ENCODE results near the gene TSPYL2.

Gene TSPYL2

GRCh38 chrX:53078943-53079342, 3.2 kb upstream of the TSPYL2 start:
- no peak for DNase-seq (ENCODE audit: low read depth in 2 of 2)

GRCh38 chrX:53080628-53081580, 1.3 kb upstream of the TSPYL2 start:
- peak; percentile 33 to 37 for DNase-seq (ENCODE audit: low read depth in 2 of 2)
- peak overlapping the region in 1 of 2 donors; percentile 30 for H3K4me3 ChIP-seq (replicated peaks in 1 of 2; ENCODE audit: low read depth in 2 of 2, low read length in 2 of 2)
- no peak for TF ChIP-seq CTCF (IDR thresholded peaks at IDR 0.05; ENCODE audit: low read depth, low read length)

More at GRCh38 chrX:53078943-53079342, 3.2 kb upstream of the TSPYL2 start:
- no peak overlapping the region for H3K4me3 ChIP-seq (replicated peaks in 1 of 2; ENCODE audit: low read depth in 2 of 2, low read length in 2 of 2)
- no peak for TF ChIP-seq CTCF (IDR thresholded peaks at IDR 0.05; ENCODE audit: low read depth, low read length)

GRCh38 chrX:53082773-53083616, 828 bp downstream of the TSPYL2 start:
- H3K4me3 ChIP-seq (replicated peaks in 1 of 2; ENCODE audit: low read depth in 2 of 2, low read length in 2 of 2) = peak overlapping the region; percentile 70 to 72
- DNase-seq (ENCODE audit: low read depth in 2 of 2) = no peak
- no peak for TF ChIP-seq CTCF (IDR thresholded peaks at IDR 0.05; ENCODE audit: low read depth, low read length)

GRCh38 chrX:53084043-53084570, 1.9 kb downstream of the TSPYL2 start:
- DNase-seq (ENCODE audit: low read depth in 2 of 2) = no peak
- H3K4me3 ChIP-seq (replicated peaks in 1 of 2; ENCODE audit: low read depth in 2 of 2, low read length in 2 of 2) = no peak overlapping the region
- TF ChIP-seq CTCF (IDR thresholded peaks at IDR 0.05; ENCODE audit: low read depth, low read length) = no peak

GRCh38 chrX:53084863-53085262, 2.7 kb downstream of the TSPYL2 start:
- no peak for DNase-seq (ENCODE audit: low read depth in 2 of 2)
- no peak overlapping the region for H3K4me3 ChIP-seq (replicated peaks in 1 of 2; ENCODE audit: low read depth in 2 of 2, low read length in 2 of 2)
- TF ChIP-seq CTCF (IDR thresholded peaks at IDR 0.05; ENCODE audit: low read depth, low read length) = no peak

GRCh38 chrX:53085661-53086229, 3.6 kb downstream of the TSPYL2 start:
- no peak for TF ChIP-seq CTCF (IDR thresholded peaks at IDR 0.05; ENCODE audit: low read depth, low read length)
- H3K4me3 ChIP-seq (replicated peaks in 1 of 2; ENCODE audit: low read depth in 2 of 2, low read length in 2 of 2) = no peak overlapping the region
- DNase-seq (ENCODE audit: low read depth in 2 of 2) = no peak
